ENCODE measurements around the gene ADAM8.

The ADAM8 gene

DNA sequence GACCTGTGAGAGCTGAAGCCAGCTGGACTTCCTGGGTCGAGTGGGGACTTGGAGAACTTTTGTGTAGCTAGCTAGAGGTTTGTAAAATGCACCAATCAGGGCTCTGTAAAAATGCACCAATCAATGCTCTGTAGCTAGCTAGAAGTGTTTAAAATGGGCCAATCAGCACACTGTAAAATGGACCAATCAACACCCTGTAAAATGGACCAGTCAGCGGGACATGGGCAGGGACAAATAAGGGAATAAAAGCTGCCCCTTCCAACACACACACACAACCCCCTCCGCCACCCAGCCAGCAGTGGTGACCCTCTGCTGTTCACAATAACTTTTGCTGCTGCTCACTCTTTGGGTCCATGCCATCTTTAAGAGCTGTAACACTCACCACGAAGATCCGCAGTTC, 39.2 kb upstream of the ADAM8 start:
- Histone ChIP-seq H3K4me3 (ENCODE audit: low read depth, low read length) (no peak overlapping the region), H3K4me1 (ENCODE audit: control insufficient read depth, insufficient read depth, low read length, unreplicated experiment) (no peaks in the 10 kb centered on the region), H3K79me2 (ENCODE audit: control insufficient read depth, insufficient read depth, low read length, unreplicated experiment) (no peaks in the 10 kb centered on the region), H3K36me3 (ENCODE audit: insufficient read depth, low read length) (no peaks in the 10 kb centered on the region), H2AFZ (ENCODE audit: low read length, unreplicated experiment) (no peak overlapping the region), H3K27me3 (ENCODE audit: insufficient read depth, low read length) (no peaks in the 10 kb centered on the region), H3K27ac (ENCODE audit: low read depth, low read length) (no peak overlapping the region)

DNA sequence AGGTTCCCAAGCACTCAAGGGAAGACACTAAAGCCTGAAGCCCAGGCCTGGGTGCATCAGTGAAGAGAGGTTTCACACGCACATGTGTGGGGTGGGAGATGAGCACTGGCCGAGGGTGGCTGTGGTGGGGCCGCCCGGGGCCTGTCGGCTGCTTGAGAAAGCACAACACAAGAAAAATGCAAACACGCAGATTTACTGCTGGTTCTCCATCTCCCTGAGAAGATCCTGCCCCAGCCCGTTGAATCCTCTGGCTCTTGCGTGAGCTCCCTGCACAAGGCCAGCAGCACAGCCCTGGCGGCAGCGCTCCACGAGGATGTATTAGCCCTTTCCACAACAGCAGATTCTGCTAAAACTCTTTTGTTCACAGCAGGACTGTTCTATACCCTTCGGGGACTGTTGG, 38.2 kb upstream of the ADAM8 start:
- Histone ChIP-seq H3K27ac (ENCODE audit: low read depth, low read length) (no peak overlapping the region), H2AFZ (ENCODE audit: low read length, unreplicated experiment) (no peak overlapping the region), H3K4me3 (ENCODE audit: low read depth, low read length) (no peak overlapping the region), H3K4me1 (ENCODE audit: control insufficient read depth, insufficient read depth, low read length, unreplicated experiment) (no peaks in the 10 kb centered on the region), H3K36me3 (ENCODE audit: insufficient read depth, low read length) (peaks cover 3% of the 10 kb centered on the region; the same call in 1 of the 2 replicates), H3K27me3 (ENCODE audit: insufficient read depth, low read length) (no peaks in the 10 kb centered on the region), H3K79me2 (ENCODE audit: control insufficient read depth, insufficient read depth, low read length, unreplicated experiment) (no peaks in the 10 kb centered on the region)

- Histone ChIP-seq H3K36me3 (ENCODE audit: insufficient read depth, low read length) (peaks cover 3% of the 10 kb centered on the region; the same call in 1 of the 2 replicates), H3K27ac (ENCODE audit: low read depth, low read length) (no peak overlapping the region), H3K79me2 (ENCODE audit: control insufficient read depth, insufficient read depth, low read length, unreplicated experiment) (peaks cover 2% of the 10 kb centered on the region), H3K4me1 (ENCODE audit: control insufficient read depth, insufficient read depth, low read length, unreplicated experiment) (no peaks in the 10 kb centered on the region), H2AFZ (ENCODE audit: low read length, unreplicated experiment) (no peak overlapping the region), H3K4me3 (ENCODE audit: low read depth, low read length) (no peak overlapping the region), H3K27me3 (ENCODE audit: insufficient read depth, low read length) (no peaks in the 10 kb centered on the region)
Measured at GRCh38 chr10:133313192-133313591, 36.5 kb upstream of the ADAM8 start.

DNA sequence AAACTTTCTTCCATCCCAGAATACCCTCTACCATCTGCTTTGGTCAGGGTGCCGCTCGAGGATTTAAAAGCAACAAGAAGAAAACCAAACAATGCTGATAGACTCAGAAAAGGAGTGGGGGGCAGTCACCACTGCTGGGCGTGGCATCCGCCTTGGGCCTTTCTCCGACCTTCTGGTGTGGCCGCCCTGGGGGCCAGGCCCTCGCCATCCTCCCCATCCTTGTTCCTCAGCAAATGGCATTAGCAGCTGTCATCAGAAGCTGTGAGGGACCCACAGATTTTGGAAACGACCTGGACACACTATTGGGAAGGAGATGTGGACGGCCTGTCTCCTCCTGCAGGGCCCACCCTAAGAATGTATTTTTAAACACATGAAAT, 36.1 kb upstream of the ADAM8 start:
- no peaks in the 10 kb centered on the region for H3K27me3 ChIP-seq (ENCODE audit: insufficient read depth, low read length)

GRCh38 chr10:133312016-133312768, 35.5 kb upstream of the ADAM8 start:
- Histone ChIP-seq H3K36me3 (ENCODE audit: insufficient read depth, low read length) (peaks cover 3% of the 10 kb centered on the region; the same call in 1 of the 2 replicates), H3K27ac (ENCODE audit: low read depth, low read length) (no peak overlapping the region), H3K4me1 (ENCODE audit: control insufficient read depth, insufficient read depth, low read length, unreplicated experiment) (peaks cover 4% of the 10 kb centered on the region), H3K79me2 (ENCODE audit: control insufficient read depth, insufficient read depth, low read length, unreplicated experiment) (peaks cover 12% of the 10 kb centered on the region), H3K27me3 (ENCODE audit: insufficient read depth, low read length) (no peaks in the 10 kb centered on the region), H3K4me3 (ENCODE audit: low read depth, low read length) (no peak overlapping the region), H2AFZ (ENCODE audit: low read length, unreplicated experiment) (no peak overlapping the region)

More for the DNA sequence above, 36.1 kb upstream of the ADAM8 start:
- Histone ChIP-seq H3K36me3 (ENCODE audit: insufficient read depth, low read length) (peaks cover 3% of the 10 kb centered on the region; the same call in 1 of the 2 replicates), H3K4me1 (ENCODE audit: control insufficient read depth, insufficient read depth, low read length, unreplicated experiment) (no peaks in the 10 kb centered on the region), H3K27ac (ENCODE audit: low read depth, low read length) (no peak overlapping the region), H3K4me3 (ENCODE audit: low read depth, low read length) (no peak overlapping the region), H3K79me2 (ENCODE audit: control insufficient read depth, insufficient read depth, low read length, unreplicated experiment) (peaks cover 7% of the 10 kb centered on the region), H2AFZ (ENCODE audit: low read length, unreplicated experiment) (no peak overlapping the region)

GRCh38 chr10:133311570-133311969, 34.9 kb upstream of the ADAM8 start:
- H3K79me2 ChIP-seq (ENCODE audit: control insufficient read depth, insufficient read depth, low read length, unreplicated experiment): peaks cover 18% of the 10 kb centered on the region
- peaks cover 6% of the 10 kb centered on the region for H3K4me1 ChIP-seq (ENCODE audit: control insufficient read depth, insufficient read depth, low read length, unreplicated experiment)
- no peaks in the 10 kb centered on the region for H3K27me3 ChIP-seq (ENCODE audit: insufficient read depth, low read length)
- no peak overlapping the region for H3K4me3 ChIP-seq (ENCODE audit: low read depth, low read length)
- no peak overlapping the region for H2AFZ ChIP-seq (ENCODE audit: low read length, unreplicated experiment)
- H3K36me3 ChIP-seq (ENCODE audit: insufficient read depth, low read length): peaks cover 3% of the 10 kb centered on the region; the same call in 1 of the 2 replicates
- no peak overlapping the region for H3K27ac ChIP-seq (ENCODE audit: low read depth, low read length)

- no peak overlapping the region for H2AFZ ChIP-seq (ENCODE audit: low read length, unreplicated experiment)
- peaks cover 3% of the 10 kb centered on the region; the same call in 1 of the 2 replicates for H3K36me3 ChIP-seq (ENCODE audit: insufficient read depth, low read length)
- H3K4me3 ChIP-seq (ENCODE audit: low read depth, low read length): no peak overlapping the region
- H3K27me3 ChIP-seq (ENCODE audit: insufficient read depth, low read length): no peaks in the 10 kb centered on the region
- H3K4me1 ChIP-seq (ENCODE audit: control insufficient read depth, insufficient read depth, low read length, unreplicated experiment): peaks cover 6% of the 10 kb centered on the region
- H3K79me2 ChIP-seq (ENCODE audit: control insufficient read depth, insufficient read depth, low read length, unreplicated experiment): peaks cover 23% of the 10 kb centered on the region
- no peak overlapping the region for H3K27ac ChIP-seq (ENCODE audit: low read depth, low read length)
Measured at GRCh38 chr10:133310789-133311188, 34.1 kb upstream of the ADAM8 start.

DNA sequence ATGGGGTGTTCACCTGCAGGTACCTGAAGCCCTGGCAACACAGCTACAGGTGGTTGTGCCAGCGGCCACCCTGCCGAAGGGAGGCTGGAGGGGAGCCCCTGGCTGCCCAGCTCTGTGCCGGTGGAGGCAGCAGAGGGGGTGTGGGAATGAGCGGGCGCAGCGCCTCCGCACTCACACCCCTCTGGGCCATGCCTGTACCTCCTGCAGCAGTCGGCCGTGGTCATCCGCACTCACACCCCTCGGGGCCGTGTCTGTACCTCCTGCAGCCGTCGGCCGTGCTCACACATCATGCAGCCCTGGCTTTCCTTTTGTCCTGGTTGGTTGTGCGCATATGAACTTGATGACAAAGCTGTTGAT, 33.7 kb upstream of the ADAM8 start:
- H3K27me3 ChIP-seq (ENCODE audit: insufficient read depth, low read length): no peaks in the 10 kb centered on the region
- no peak overlapping the region for H3K4me3 ChIP-seq (ENCODE audit: low read depth, low read length)
- peaks cover 6% of the 10 kb centered on the region for H3K4me1 ChIP-seq (ENCODE audit: control insufficient read depth, insufficient read depth, low read length, unreplicated experiment)
- H3K79me2 ChIP-seq (ENCODE audit: control insufficient read depth, insufficient read depth, low read length, unreplicated experiment): peaks cover 27% of the 10 kb centered on the region
- no peak overlapping the region for H3K27ac ChIP-seq (ENCODE audit: low read depth, low read length)
- H2AFZ ChIP-seq (ENCODE audit: low read length, unreplicated experiment): no peak overlapping the region
- H3K36me3 ChIP-seq (ENCODE audit: insufficient read depth, low read length): peaks cover 3% of the 10 kb centered on the region; the same call in 1 of the 2 replicates

- Histone ChIP-seq H3K4me3 (ENCODE audit: low read depth, low read length) (no peak overlapping the region), H2AFZ (ENCODE audit: low read length, unreplicated experiment) (no peak overlapping the region), H3K4me1 (ENCODE audit: control insufficient read depth, insufficient read depth, low read length, unreplicated experiment) (peaks cover 6% of the 10 kb centered on the region), H3K79me2 (ENCODE audit: control insufficient read depth, insufficient read depth, low read length, unreplicated experiment) (peaks cover 27% of the 10 kb centered on the region), H3K27ac (ENCODE audit: low read depth, low read length) (no peak overlapping the region), H3K27me3 (ENCODE audit: insufficient read depth, low read length) (no peaks in the 10 kb centered on the region), H3K36me3 (ENCODE audit: insufficient read depth, low read length) (peaks cover 3% of the 10 kb centered on the region; the same call in 1 of the 2 replicates)
Measured at GRCh38 chr10:133309720-133310398, 33.2 kb upstream of the ADAM8 start.

- peak overlapping the region; percentile 91 for H3K4me3 ChIP-seq (ENCODE audit: low read depth, low read length)
- H3K27ac ChIP-seq (ENCODE audit: low read depth, low read length): peak overlapping the region; percentile 89
- peak overlapping the region; percentile 65 for H2AFZ ChIP-seq (ENCODE audit: low read length, unreplicated experiment)
- H3K79me2 ChIP-seq (ENCODE audit: control insufficient read depth, insufficient read depth, low read length, unreplicated experiment): peaks cover 29% of the 10 kb centered on the region
- peaks cover 3% of the 10 kb centered on the region; the same call in 1 of the 2 replicates for H3K36me3 ChIP-seq (ENCODE audit: insufficient read depth, low read length)
- H3K27me3 ChIP-seq (ENCODE audit: insufficient read depth, low read length): no peaks in the 10 kb centered on the region
- H3K4me1 ChIP-seq (ENCODE audit: control insufficient read depth, insufficient read depth, low read length, unreplicated experiment): peaks cover 6% of the 10 kb centered on the region
Measured at GRCh38 chr10:133309100-133309719, 32.5 kb upstream of the ADAM8 start.
